ENCODE data around the gene MIPOL1.

DNA sequence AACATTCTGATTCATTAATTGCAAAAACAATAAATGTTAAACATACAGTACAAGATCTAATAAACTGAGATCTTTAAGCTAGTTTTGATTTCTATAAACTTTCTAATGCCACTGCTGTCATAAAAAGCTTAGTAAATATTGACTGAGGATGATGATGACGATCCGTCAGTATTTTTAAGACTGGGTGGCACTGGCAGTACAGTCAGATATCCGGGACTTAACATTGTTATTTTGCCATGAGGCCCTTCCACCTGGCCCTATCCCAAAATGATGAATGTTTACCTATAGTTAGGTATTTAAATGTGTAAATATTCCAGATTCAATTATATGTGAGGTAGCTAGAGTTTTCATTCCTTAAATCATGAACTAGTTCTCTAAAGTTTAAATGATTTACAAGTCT, 238.8 kb downstream of the MIPOL1 start:
- no peak for TF ChIP-seq CTCF (conservative IDR thresholded peaks at IDR 0.05)
- no peak for TF ChIP-seq EZH2 (IDR thresholded peaks at IDR 0.05; ENCODE audit: low read depth)
